Breast epithelium (tissue), 4 donors: ENCODE measurements around the gene OPCML. TPM values are rescaled to one million over a fixed set of nuclear protein-coding genes. Genes with fewer than 3 reads are reported as not detected.

Experiments used
- DNase-seq, 2 donors: peaks; one replicate each; pipeline ENCODE4 v3.0.0-alpha.2; 2019; ENCODE audit warnings: low spot score in 2 of 2
- H3K27ac ChIP-seq, 2 donors: fragments of 200-600 bp; sonication (generic) in 1 of 2; one replicate each; pipeline ENCODE4 v1.5.1; 2016 to 2019; ENCODE audit warnings: mild to moderate bottlenecking in 1 of 2
- H3K27me3 ChIP-seq, 2 donors: fragments of 200-600 bp; sonication (generic) in 1 of 2; one replicate each; pipeline versions ENCODE4 v1.5.1 to v1.6.0; 2017 to 2019; ENCODE audit warnings: control low read depth in 1 of 2, mild to moderate bottlenecking in 1 of 2
- H3K36me3 ChIP-seq: fragments of 200-600 bp; one replicate; pipeline ENCODE4 v1.5.1; 2019
- H3K4me1 ChIP-seq, 2 donors: fragments of 200-600 bp; sonication (generic); one replicate each; pipeline ENCODE4 v1.5.1; 2016 to 2019; ENCODE audit warnings: control low read depth in 1 of 2
- H3K4me3 ChIP-seq, 3 donors: fragments of 200-600 bp; sonication (generic); 1 replicate in 2 of 3; 2 replicates in 1 of 3; pipeline ENCODE4 v1.5.1; 2016 to 2019; ENCODE audit warnings: mild to moderate bottlenecking in 3 of 3, moderate library complexity in 2 of 3
- H3K9me3 ChIP-seq, 2 donors: fragments of 200-600 bp; sonication (generic) in 1 of 2; one replicate each; pipeline ENCODE4 v1.5.1; 2016 to 2019; ENCODE audit warnings: control low read depth in 1 of 2
- CTCF ChIP-seq, 3 donors: fragments of 450-650 bp; IDR thresholded peaks; one replicate each; pipeline ENCODE4 v1.5.1; 2016 to 2017; ENCODE audit warnings: antibody characterized with exemption in 3 of 3, mild to moderate bottlenecking in 3 of 3, moderate library complexity in 3 of 3
- POLR2A ChIP-seq: fragments of 450-650 bp; IDR thresholded peaks from one replicate; pipeline ENCODE4 v1.6.1; 2016; ENCODE audit warnings: antibody characterized with exemption, mild to moderate bottlenecking, moderate library complexity
- POLR2AphosphoS5 ChIP-seq, 3 donors: sonication (generic); formaldehyde crosslinking; IDR thresholded peaks; one replicate each; pipeline ENCODE4 v1.6.1; 2017; ENCODE audit warnings: antibody characterized with exemption in 3 of 3
- intact Hi-C: fragments of 100-400 bp; cut with DNase I; formaldehyde crosslinking; loops from one replicate; pipeline ENCODE4 v1.15.1; 2023; ENCODE audit warnings: low total_unique reads
- total RNA-seq, 3 donors: library from RNA; depleted of rRNA; stranded (reverse); fragments of >200 nt; gene quantifications; one replicate each; pipeline ENCODE4 v1.1.0, GENCODE V29; 2016

The OPCML gene
- total RNA-seq, 3 donors from 2014 or later = not detected

- Histone ChIP-seq H3K27me3 (no peaks in the 10 kb centered on the region), H3K36me3 (no peaks in the 10 kb centered on the region), H3K27ac (no peak overlapping the region), H3K9me3 (no peaks in the 10 kb centered on the region), H3K4me1 (no peaks in the 10 kb centered on the region), H3K4me3 (no peak overlapping the region)
- no peak for TF ChIP-seq POLR2A
- TF ChIP-seq CTCF (IDR thresholded peaks at IDR 0.05) = no peak
- no peak for TF ChIP-seq POLR2AphosphoS5 (IDR thresholded peaks at IDR 0.05)
- intact Hi-C loops = no loop called here
- DNase-seq = no peak
Observed at GRCh38 chr11:132466983-132467382, 1065.3 kb downstream of the OPCML start.

- intact Hi-C loops = no loop called here
- Histone ChIP-seq H3K27ac (no peak overlapping the region), H3K27me3 (no peaks in the 10 kb centered on the region), H3K4me1 (no peaks in the 10 kb centered on the region), H3K36me3 (no peaks in the 10 kb centered on the region), H3K4me3 (no peak overlapping the region), H3K9me3 (no peaks in the 10 kb centered on the region)
- no peak for DNase-seq
- TF ChIP-seq CTCF (IDR thresholded peaks at IDR 0.05) (no peak), POLR2AphosphoS5 (IDR thresholded peaks at IDR 0.05) (no peak), POLR2A (no peak)
Observed at GRCh38 chr11:132464939-132465338, 1067.4 kb downstream of the OPCML start.

DNA sequence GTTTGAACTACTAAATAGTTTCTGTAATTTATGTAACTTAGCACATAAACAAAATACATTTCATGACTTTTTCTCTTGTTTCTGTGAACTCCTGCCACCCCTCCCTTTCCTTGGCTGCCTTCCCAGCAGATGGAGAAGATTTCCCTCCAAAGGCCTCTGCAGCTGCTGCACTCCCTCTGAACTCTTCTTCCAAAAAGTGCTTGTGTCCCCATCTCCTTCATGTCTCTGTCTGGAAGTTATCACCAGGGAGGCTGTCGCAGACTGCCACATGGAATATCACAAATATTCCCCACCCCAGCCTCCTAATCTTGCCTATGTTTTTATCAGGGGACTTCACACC is 1068.3 kb downstream of the OPCML start:
- Histone ChIP-seq H3K27ac (no peak overlapping the region), H3K4me3 (no peak overlapping the region), H3K4me1 (no peaks in the 10 kb centered on the region), H3K36me3 (no peaks in the 10 kb centered on the region), H3K27me3 (no peaks in the 10 kb centered on the region), H3K9me3 (peaks cover 0 to 4% of the 10 kb centered on the region in 2 donors)
- no peak for TF ChIP-seq CTCF (IDR thresholded peaks at IDR 0.05)
- TF ChIP-seq POLR2A = no peak
- no peak for TF ChIP-seq POLR2AphosphoS5 (IDR thresholded peaks at IDR 0.05)
- no peak for DNase-seq
- intact Hi-C loops = no loop called here

DNA sequence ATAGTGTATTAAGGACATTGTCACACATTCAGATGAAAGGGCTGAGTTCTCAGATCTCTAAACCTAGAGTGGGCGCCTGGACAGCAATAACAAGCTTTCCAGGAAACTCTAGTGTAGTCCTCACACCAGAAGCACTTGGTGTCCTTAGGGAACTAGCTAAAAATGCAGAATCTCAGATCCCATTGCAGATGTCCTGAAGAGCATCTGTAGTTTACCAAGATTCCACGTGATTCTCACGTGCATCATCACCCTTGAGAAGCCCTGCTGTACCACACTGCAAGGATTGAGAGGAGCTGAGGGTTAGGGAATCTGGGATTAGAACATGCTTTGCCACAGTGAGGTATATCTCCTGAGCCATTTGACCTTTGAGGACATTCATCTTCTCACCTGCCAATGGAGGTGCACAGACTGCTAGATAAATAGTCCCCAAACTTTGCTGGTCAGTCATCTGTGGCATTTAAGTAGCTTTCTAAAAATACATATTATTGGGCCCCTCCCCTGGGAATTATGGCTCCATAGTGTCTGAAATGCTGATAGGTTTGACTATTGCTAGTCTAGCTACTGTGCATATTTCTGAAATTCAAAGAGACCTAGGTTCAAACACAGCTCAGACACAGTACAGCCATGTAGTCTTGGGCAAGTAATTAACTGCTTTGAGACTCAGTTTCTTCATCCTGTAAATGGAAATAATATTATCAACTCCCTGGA is 1068.9 kb downstream of the OPCML start:
- H3K27me3 ChIP-seq = no peaks in the 10 kb centered on the region
- intact Hi-C loops = no loop called here
- no peaks in the 10 kb centered on the region for H3K36me3 ChIP-seq
- no peak for DNase-seq
- H3K4me3 ChIP-seq = no peak overlapping the region
- H3K9me3 ChIP-seq = peaks cover 0 to 9% of the 10 kb centered on the region in 2 donors
- H3K4me1 ChIP-seq = no peaks in the 10 kb centered on the region
- H3K27ac ChIP-seq = no peak overlapping the region
- TF ChIP-seq POLR2A = no peak
- no peak for TF ChIP-seq POLR2AphosphoS5 (IDR thresholded peaks at IDR 0.05)
- TF ChIP-seq CTCF (IDR thresholded peaks at IDR 0.05) = no peak

DNA sequence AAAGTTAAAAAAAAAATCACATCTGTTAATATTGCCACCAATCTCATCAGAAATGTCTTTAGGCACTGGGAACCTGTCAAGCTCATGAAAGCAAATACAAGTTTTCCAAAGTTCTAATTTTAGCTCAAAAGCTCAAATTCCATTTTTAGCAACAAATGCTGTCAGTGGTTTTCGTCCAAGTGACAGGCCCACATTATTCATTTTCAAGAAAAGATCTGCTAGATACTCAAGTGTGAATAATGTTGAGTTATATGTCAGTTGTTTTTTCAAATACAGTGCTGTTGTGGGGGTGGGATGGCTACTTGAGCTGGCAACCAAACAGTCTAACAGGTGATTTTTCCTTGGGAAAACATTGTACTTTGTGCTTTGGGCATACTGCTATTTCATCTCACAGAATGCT is 1072.6 kb downstream of the OPCML start:
- no peak for TF ChIP-seq POLR2AphosphoS5 (IDR thresholded peaks at IDR 0.05)
- no peak for TF ChIP-seq POLR2A
- no peak for TF ChIP-seq CTCF (IDR thresholded peaks at IDR 0.05)
- intact Hi-C loops = no loop called here

More for the DNA sequence above, 1072.6 kb downstream of the OPCML start:
- H3K9me3 ChIP-seq = peaks cover 0 to 10% of the 10 kb centered on the region in 2 donors
- no peaks in the 10 kb centered on the region for H3K27me3 ChIP-seq
- no peak overlapping the region for H3K4me3 ChIP-seq
- H3K27ac ChIP-seq = no peak overlapping the region
- H3K36me3 ChIP-seq = no peaks in the 10 kb centered on the region
- DNase-seq = no peak
- no peaks in the 10 kb centered on the region for H3K4me1 ChIP-seq
